Urothelium cell line (cell line): Measurements from ENCODE around the gene AIF1.

Experiments
- DNase-seq: peaks from one replicate; pipeline ENCODE4 v3.0.0; 2011; ENCODE audit warnings: low spot score, mixed read lengths
- FAIRE-seq: peaks from 2 replicates; lab custom pipeline; 2011; peaks lifted over from hg19 to GRCh38; lab: Jason Lieb, UNC

Gene AIF1

GRCh38 chr6:31661262-31662123, 46.5 kb downstream of the AIF1 start:
- FAIRE-seq (no peak), DNase-seq (no peak)

DNA sequence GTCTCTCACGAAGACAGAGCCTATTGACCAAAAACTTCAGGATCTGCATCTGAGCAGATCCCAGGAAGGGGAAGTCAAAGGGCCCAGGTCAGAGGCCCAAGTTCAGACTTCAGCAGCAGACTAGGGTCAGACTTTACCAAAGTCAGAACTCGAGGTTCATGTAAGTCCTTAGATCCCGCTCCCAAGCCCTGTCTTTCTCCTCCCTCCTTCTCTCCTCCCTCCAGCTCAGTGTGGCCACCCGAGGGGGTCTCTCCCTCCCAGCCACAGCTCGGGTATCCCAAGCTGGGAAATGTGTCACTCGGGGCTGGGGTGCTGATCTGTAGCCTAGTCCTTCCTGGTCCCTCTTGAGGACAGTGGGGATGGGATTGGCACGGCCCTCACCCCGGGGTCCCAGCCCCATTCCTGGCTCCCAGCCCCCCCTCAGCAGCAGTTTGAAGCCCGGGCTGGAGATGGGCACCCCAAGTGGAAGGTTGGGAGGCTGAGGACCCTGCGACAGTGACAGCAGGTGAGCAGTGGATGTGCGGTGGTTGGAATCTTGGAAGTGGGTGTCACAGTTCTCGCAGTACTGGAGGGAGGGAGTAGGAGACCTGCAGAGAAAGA, 47.2 kb downstream of the AIF1 start:
- no peak for FAIRE-seq
- DNase-seq: no peak

- no peak for FAIRE-seq
These were observed 48.3 kb downstream of the AIF1 start for GRCh38 chr6:31663126-31663960.

GRCh38 chr6:31663961-31664789, 49.1 kb downstream of the AIF1 start:
- peak; percentile 74 for DNase-seq
- FAIRE-seq: no peak

More at GRCh38 chr6:31663126-31663960, 48.3 kb downstream of the AIF1 start:
- DNase-seq: no peak

DNA sequence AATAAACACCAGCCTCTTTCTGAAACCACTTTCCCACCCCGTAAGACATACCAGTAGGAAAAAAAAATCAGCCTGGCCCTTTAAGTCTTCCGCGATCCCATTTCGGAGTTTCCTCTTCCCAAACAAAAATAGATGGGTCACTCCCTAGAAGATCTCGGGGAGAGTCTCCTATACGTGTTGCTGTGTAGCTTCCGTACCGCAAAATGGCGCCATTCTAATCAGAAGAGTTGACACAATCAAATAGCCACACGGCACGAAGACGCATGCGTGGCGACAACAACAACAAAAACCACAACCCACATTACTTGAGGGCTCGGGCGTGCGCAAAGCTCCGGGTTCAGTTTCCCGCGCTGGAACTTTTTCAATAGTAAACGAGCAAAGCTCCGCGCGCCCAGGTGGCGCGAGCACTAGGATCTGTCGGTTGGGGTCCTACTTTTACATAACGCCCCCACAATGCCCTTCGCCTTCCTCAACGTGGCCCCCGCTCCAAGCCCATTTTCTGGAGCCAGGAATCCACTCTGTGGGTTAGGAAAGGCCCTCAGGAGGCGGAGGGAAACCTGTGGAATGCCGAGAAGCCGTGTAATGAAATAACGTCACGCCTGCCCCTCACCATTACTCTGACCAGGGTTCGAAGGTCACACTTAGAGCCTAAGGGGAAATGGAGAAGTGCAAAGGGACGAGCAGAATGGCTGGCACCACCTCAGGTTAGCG, 49.9 kb downstream of the AIF1 start, which contains the start of gene GPANK1:
TSS of gene GPANK1 (minus strand) at position 208 of the 711 bp plus-strand sequence. CDS start 519 bp downstream, outside the sequence.
- FAIRE-seq (no peak), DNase-seq (peak; percentile 69)

DNA sequence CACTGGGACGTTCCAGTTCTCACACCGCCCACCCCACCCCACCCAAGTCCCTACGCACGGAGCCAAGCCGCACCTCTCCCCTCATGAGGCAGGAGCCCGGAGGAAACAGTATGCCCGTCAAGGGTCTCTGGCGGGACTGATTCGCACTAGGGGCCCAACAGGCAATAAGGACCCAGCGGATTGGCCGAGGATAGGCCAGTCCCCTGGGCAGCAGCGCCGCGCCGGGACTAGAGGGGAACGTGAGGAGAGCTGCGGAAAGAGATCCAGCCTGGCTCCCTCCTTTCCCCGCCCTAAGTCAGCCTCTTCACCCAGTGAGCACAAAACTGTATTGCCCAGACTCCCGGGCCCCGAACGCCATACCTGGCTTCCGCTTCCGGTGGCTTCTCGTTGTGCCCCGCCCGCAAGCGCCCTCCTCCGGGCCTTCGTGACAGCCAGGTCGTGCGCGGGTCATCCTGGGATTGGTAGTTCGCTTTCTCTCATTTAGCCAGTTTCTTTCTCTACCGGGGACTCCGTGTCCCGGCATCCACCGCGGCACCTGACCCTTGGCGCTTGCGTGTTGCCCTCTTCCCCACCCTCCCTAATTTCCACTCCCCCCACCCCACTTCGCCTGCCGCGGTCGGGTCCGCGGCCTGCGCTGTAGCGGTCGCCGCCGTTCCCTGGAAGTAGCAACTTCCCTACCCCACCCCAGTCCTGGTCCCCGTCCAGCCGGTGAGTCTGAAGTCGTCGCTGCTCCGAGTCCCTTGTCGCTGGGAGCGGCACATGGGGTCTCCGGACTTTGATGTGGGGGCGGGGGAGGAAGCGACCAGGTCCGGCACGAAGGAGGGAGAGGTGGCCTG, 50.7 kb downstream of the AIF1 start, which contains the start of gene CSNK2B:
TSS of gene CSNK2B (plus strand) at position 580 of the 836 bp plus-strand sequence. CDS start 752 bp downstream, outside the sequence.
- DNase-seq: peak; percentile 97
- no peak for FAIRE-seq

DNA sequence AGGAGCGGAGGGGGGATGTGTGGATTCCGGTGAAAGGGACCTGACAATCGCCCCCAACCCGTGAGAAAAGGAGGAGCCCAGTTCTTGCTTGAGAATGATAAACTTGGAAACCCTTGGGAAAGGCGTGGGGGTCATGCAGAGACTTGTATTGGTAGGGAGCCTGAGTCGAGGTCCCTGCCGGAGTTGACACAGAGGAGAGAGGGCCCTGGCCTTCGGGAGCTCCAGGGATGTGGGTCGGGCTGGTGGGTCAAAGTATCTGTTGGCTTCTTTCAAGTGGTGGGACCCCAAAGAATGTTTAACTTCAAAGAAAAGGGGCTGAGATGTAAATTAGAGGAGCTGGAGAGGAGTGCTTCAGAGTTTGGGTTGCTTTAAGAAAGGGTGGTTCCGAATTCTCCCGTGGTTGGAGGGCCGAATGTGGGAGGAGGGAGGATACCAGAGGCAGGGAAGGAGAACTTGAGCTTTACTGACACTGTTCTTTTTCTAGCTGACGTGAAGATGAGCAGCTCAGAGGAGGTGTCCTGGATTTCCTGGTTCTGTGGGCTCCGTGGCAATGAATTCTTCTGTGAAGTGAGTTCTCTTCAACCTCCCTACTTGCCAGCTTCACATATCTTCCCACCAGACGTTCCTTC, 51.4 kb downstream of the AIF1 start:
- DNase-seq (no peak), FAIRE-seq (no peak)
